Measurements from ENCODE around the gene SPATA6L.

GRCh38 chr9:4576448-4576847, 89.8 kb downstream of the SPATA6L start:
- TF ChIP-seq ZFX (IDR thresholded peaks at IDR 0.05): no peak
- TF ChIP-seq CTCF (IDR thresholded peaks at IDR 0.05 in 2 of 3, conservative IDR thresholded peaks at IDR 0.05 in 1 of 3; ENCODE audit: borderline replicate concordance in 1 of 3, insufficient read depth in 1 of 3, low read depth in 2 of 3, low read length in 2 of 3): no peak
- no peak for TF ChIP-seq EZH2phosphoT487 (IDR thresholded peaks at IDR 0.05; ENCODE audit: borderline replicate concordance)
- TF ChIP-seq MAX (IDR thresholded peaks at IDR 0.05): no peak
- no peak for TF ChIP-seq EZH2 (IDR thresholded peaks at IDR 0.05)
- TF ChIP-seq JUND (IDR thresholded peaks at IDR 0.05): no peak
- no peak for TF ChIP-seq YY1 (IDR thresholded peaks at IDR 0.05; ENCODE audit: extremely low read depth, insufficient replicate concordance, low read depth, low read length)
- TF ChIP-seq POLR2A (IDR thresholded peaks at IDR 0.05; ENCODE audit: borderline replicate concordance, extremely low read depth, insufficient read depth, insufficient read length): no peak

Data from HCT116 (cell line).